Hepatocyte (in vitro differentiated cells): ENCODE results near the gene ZNF470.

ENCODE experiments used
- EZH2 ChIP-seq: fragments of 200-600 bp; sonication (generic); IDR thresholded peaks from 2 replicates; pipeline ENCODE4 v1.6.1; 2016; ENCODE audit warnings: antibody characterized with exemption, mild to moderate bottlenecking, borderline replicate concordance
- TF ChIP-seq, protein P1 (sequence below): fragments of 200-600 bp; sonication (generic); IDR thresholded peaks from 2 replicates; pipeline ENCODE4 v1.5.1; 2016; ENCODE audit warnings: antibody characterized with exemption, mild to moderate bottlenecking; ENCODE audit not compliant: poor library complexity

DNA sequence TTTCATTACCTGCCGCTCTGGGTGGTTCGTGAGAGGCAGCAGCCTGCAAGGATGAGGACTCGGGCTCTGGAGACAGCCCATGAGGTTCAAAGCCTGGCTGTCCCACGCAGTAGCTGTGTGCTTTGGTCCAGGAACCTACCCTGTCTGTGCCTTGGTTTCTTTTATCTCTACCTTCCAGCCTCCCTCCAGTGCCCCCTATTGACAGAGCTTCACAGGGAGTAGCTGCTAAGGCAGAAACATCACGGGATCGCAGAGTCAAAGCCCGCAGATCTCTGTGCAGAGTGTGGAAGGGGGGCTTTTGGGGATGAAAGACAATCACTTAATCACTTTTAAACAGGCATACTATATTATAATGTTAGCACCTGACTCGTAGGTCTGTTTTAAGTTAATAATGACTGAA is 44.0 kb downstream of the ZNF470 start:
- TF ChIP-seq, protein P1, sequence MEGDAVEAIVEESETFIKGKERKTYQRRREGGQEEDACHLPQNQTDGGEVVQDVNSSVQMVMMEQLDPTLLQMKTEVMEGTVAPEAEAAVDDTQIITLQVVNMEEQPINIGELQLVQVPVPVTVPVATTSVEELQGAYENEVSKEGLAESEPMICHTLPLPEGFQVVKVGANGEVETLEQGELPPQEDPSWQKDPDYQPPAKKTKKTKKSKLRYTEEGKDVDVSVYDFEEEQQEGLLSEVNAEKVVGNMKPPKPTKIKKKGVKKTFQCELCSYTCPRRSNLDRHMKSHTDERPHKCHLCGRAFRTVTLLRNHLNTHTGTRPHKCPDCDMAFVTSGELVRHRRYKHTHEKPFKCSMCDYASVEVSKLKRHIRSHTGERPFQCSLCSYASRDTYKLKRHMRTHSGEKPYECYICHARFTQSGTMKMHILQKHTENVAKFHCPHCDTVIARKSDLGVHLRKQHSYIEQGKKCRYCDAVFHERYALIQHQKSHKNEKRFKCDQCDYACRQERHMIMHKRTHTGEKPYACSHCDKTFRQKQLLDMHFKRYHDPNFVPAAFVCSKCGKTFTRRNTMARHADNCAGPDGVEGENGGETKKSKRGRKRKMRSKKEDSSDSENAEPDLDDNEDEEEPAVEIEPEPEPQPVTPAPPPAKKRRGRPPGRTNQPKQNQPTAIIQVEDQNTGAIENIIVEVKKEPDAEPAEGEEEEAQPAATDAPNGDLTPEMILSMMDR: no peak
- no peak for TF ChIP-seq EZH2
